ENCODE results near the gene PPP2R3B. TPM values are rescaled to one million over a fixed set of nuclear protein-coding genes. Genes with fewer than 3 reads are reported as not detected.

Gene PPP2R3B
- total RNA-seq, 4 donors from 2014 or later = 4.1 to 16.1 (median 9.4) TPM

- no peak overlapping the region for H3K4me3 ChIP-seq
- H3K4me1 ChIP-seq = no peaks in the 10 kb centered on the region
- no peaks in the 10 kb centered on the region for H3K9me3 ChIP-seq
- H3K27me3 ChIP-seq = no peaks in the 10 kb centered on the region
- no peak overlapping the region for H3K27ac ChIP-seq
- no peak for DNase-seq
- TF ChIP-seq POLR2A (IDR thresholded peaks at IDR 0.05) (no peak), CTCF (IDR thresholded peaks at IDR 0.05) (no peak)
- H3K36me3 ChIP-seq = no peaks in the 10 kb centered on the region
- intact Hi-C loops (cut with DNase I; ENCODE audit: low total_unique reads) = no loop called here
Observed at GRCh38 chrX:349196-349595, 37.5 kb downstream of the PPP2R3B start.

- no peaks in the 10 kb centered on the region for H3K9me3 ChIP-seq
- no peaks in the 10 kb centered on the region for H3K4me1 ChIP-seq
- H3K36me3 ChIP-seq = no peaks in the 10 kb centered on the region
- intact Hi-C loops (cut with DNase I; ENCODE audit: low total_unique reads) = no loop called here
- no peak overlapping the region for H3K27ac ChIP-seq
- no peaks in the 10 kb centered on the region for H3K27me3 ChIP-seq
- no peak for DNase-seq
- no peak overlapping the region for H3K4me3 ChIP-seq
- TF ChIP-seq CTCF (IDR thresholded peaks at IDR 0.05) = no peak
- no peak for TF ChIP-seq POLR2A (IDR thresholded peaks at IDR 0.05)
Observed at GRCh38 chrX:348461-349117, 38.1 kb downstream of the PPP2R3B start.

GRCh38 chrX:347351-348117 is 39.2 kb downstream of the PPP2R3B start:
- Histone ChIP-seq H3K4me3 (no peak overlapping the region), H3K36me3 (no peaks in the 10 kb centered on the region), H3K27ac (no peak overlapping the region), H3K9me3 (no peaks in the 10 kb centered on the region), H3K27me3 (no peaks in the 10 kb centered on the region), H3K4me1 (no peaks in the 10 kb centered on the region)
- intact Hi-C loops (cut with DNase I; ENCODE audit: low total_unique reads) = no loop called here
- no peak for TF ChIP-seq CTCF (IDR thresholded peaks at IDR 0.05)
- TF ChIP-seq POLR2A (IDR thresholded peaks at IDR 0.05) = no peak
- DNase-seq = no peak

GRCh38 chrX:346034-346813 is 40.5 kb downstream of the PPP2R3B start:
- Histone ChIP-seq H3K27ac (no peak overlapping the region), H3K4me1 (no peaks in the 10 kb centered on the region), H3K4me3 (no peak overlapping the region), H3K36me3 (no peaks in the 10 kb centered on the region), H3K9me3 (no peaks in the 10 kb centered on the region), H3K27me3 (no peaks in the 10 kb centered on the region)
- intact Hi-C loops (cut with DNase I; ENCODE audit: low total_unique reads) = no loop called here
- DNase-seq = no peak
- TF ChIP-seq CTCF (IDR thresholded peaks at IDR 0.05) (no peak), POLR2A (IDR thresholded peaks at IDR 0.05) (no peak)
